HEK293 (cell line): ENCODE measurements around the gene NXN.
A peak's percentile ranks its signal among the peaks of the same experiment; 100 is the strongest.

Source experiments
- KLF9 ChIP-seq: fragments of 450-650 bp; formaldehyde crosslinking; IDR thresholded peaks from 2 replicates; pipeline ENCODE4 v1.5.1; 2016; ENCODE audit warnings: missing biosample characterization, missing genetic modification characterization, low read depth
- RBAK ChIP-seq: fragments of 450-650 bp; formaldehyde crosslinking; IDR thresholded peaks from 2 replicates; pipeline ENCODE4 v1.5.1; 2016; ENCODE audit warnings: missing biosample characterization, missing genetic modification characterization
- ZBTB48 ChIP-seq: fragments of 450-650 bp; formaldehyde crosslinking; IDR thresholded peaks from 2 replicates; pipeline ENCODE4 v1.5.1; 2016; ENCODE audit warnings: missing biosample characterization, missing genetic modification characterization
- ZNF16 ChIP-seq: fragments of 450-650 bp; formaldehyde crosslinking; IDR thresholded peaks from 2 replicates; pipeline ENCODE4 v1.5.1; 2016; ENCODE audit warnings: low read depth, missing biosample characterization, missing genetic modification characterization
- ZNF19 ChIP-seq: fragments of 450-650 bp; formaldehyde crosslinking; IDR thresholded peaks from 2 replicates; pipeline ENCODE4; 2016; ENCODE audit warnings: missing biosample characterization, missing genetic modification characterization, low read depth
- ZNF214 ChIP-seq: fragments of 450-650 bp; formaldehyde crosslinking; IDR thresholded peaks from 2 replicates; pipeline ENCODE4 v1.5.1; 2017; ENCODE audit warnings: missing biosample characterization, mild to moderate bottlenecking, missing genetic modification characterization, borderline replicate concordance
- ZNF239 ChIP-seq: fragments of 450-650 bp; formaldehyde crosslinking; IDR thresholded peaks from 2 replicates; pipeline ENCODE4 v1.5.1; 2016; ENCODE audit warnings: missing biosample characterization, missing genetic modification characterization
- ZNF324 ChIP-seq: fragments of 450-650 bp; formaldehyde crosslinking; IDR thresholded peaks from 2 replicates; pipeline ENCODE4 v1.5.1; 2016; ENCODE audit warnings: missing biosample characterization, missing genetic modification characterization
- ZNF354C ChIP-seq: fragments of 450-650 bp; formaldehyde crosslinking; IDR thresholded peaks from 2 replicates; pipeline ENCODE4 v1.5.1; 2016; ENCODE audit warnings: missing biosample characterization, missing genetic modification characterization, low read depth, borderline replicate concordance
- ZNF501 ChIP-seq: fragments of 450-650 bp; formaldehyde crosslinking; IDR thresholded peaks from 2 replicates; pipeline ENCODE4 v1.5.1; 2016; ENCODE audit warnings: missing biosample characterization, missing genetic modification characterization
- ZNF544 ChIP-seq: fragments of 450-650 bp; formaldehyde crosslinking; IDR thresholded peaks from 2 replicates; pipeline ENCODE4 v1.5.0; 2017; ENCODE audit warnings: missing biosample characterization, missing genetic modification characterization
- ZNF555 ChIP-seq: fragments of 450-650 bp; formaldehyde crosslinking; conservative IDR thresholded peaks from 2 replicates; pipeline ENCODE4 v1.5.1; 2017; ENCODE audit warnings: missing biosample characterization, mild to moderate bottlenecking, missing genetic modification characterization, inconsistent platforms
- ZNF571 ChIP-seq: fragments of 450-650 bp; formaldehyde crosslinking; IDR thresholded peaks from 2 replicates; pipeline ENCODE4 v1.5.0; 2017; ENCODE audit warnings: missing biosample characterization, missing genetic modification characterization
- ZNF600 ChIP-seq: fragments of 450-650 bp; formaldehyde crosslinking; IDR thresholded peaks from 2 replicates; pipeline ENCODE4 v1.5.1; 2016; ENCODE audit warnings: missing biosample characterization, missing genetic modification characterization
- ZNF610 ChIP-seq: fragments of 450-650 bp; formaldehyde crosslinking; IDR thresholded peaks from 2 replicates; pipeline ENCODE4 v1.5.1; 2016; ENCODE audit warnings: missing biosample characterization, missing genetic modification characterization, borderline replicate concordance
- ZNF629 ChIP-seq: fragments of 450-650 bp; formaldehyde crosslinking; IDR thresholded peaks from 2 replicates; pipeline ENCODE4 v1.5.1; 2017; ENCODE audit warnings: missing biosample characterization, missing genetic modification characterization
- ZNF670 ChIP-seq: fragments of 450-650 bp; formaldehyde crosslinking; IDR thresholded peaks from 2 replicates; pipeline ENCODE4 v1.5.1; 2016; ENCODE audit warnings: missing biosample characterization, missing genetic modification characterization, low read depth
- ZNF707 ChIP-seq: fragments of 450-650 bp; formaldehyde crosslinking; IDR thresholded peaks from 2 replicates; pipeline ENCODE4 v1.5.1; 2016; ENCODE audit warnings: missing biosample characterization, missing genetic modification characterization
- ZNF76 ChIP-seq: fragments of 450-650 bp; formaldehyde crosslinking; IDR thresholded peaks from 2 replicates; pipeline ENCODE4; 2016; ENCODE audit warnings: low read depth, missing biosample characterization, missing genetic modification characterization, borderline replicate concordance
- TF ChIP-seq, protein P1 (sequence below): fragments of 450-650 bp; formaldehyde crosslinking; IDR thresholded peaks from 2 replicates; pipeline ENCODE4 v1.5.1; 2017; ENCODE audit warnings: missing biosample characterization, missing genetic modification characterization
- TF ChIP-seq, protein P2 (sequence below): fragments of 450-650 bp; formaldehyde crosslinking; IDR thresholded peaks from 2 replicates; pipeline ENCODE4 v1.5.0; 2017; ENCODE audit warnings: missing biosample characterization, missing genetic modification characterization, borderline replicate concordance
- TF ChIP-seq, protein P3 (sequence below): fragments of 450-650 bp; formaldehyde crosslinking; IDR thresholded peaks from 2 replicates; pipeline ENCODE4 v1.5.1; 2017; ENCODE audit warnings: missing biosample characterization, missing genetic modification characterization
- TF ChIP-seq, protein P4 (sequence below): fragments of 450-650 bp; formaldehyde crosslinking; IDR thresholded peaks from 2 replicates; pipeline ENCODE4 v1.5.1; 2016; ENCODE audit warnings: missing biosample characterization, missing genetic modification characterization
- TF ChIP-seq, protein P5 (sequence below): fragments of 450-650 bp; formaldehyde crosslinking; IDR thresholded peaks from 2 replicates; pipeline ENCODE4 v1.5.1; 2017; ENCODE audit warnings: missing biosample characterization, missing genetic modification characterization
- TF ChIP-seq, protein P6 (sequence below): fragments of 450-650 bp; formaldehyde crosslinking; IDR thresholded peaks from 2 replicates; pipeline ENCODE4; 2016; ENCODE audit warnings: missing biosample characterization, missing genetic modification characterization
- TF ChIP-seq, protein P7 (sequence below): fragments of 450-650 bp; formaldehyde crosslinking; conservative IDR thresholded peaks from 2 replicates; pipeline ENCODE4 v1.5.1; 2016; ENCODE audit warnings: low read depth, missing biosample characterization, missing genetic modification characterization

NXN gene

DNA sequence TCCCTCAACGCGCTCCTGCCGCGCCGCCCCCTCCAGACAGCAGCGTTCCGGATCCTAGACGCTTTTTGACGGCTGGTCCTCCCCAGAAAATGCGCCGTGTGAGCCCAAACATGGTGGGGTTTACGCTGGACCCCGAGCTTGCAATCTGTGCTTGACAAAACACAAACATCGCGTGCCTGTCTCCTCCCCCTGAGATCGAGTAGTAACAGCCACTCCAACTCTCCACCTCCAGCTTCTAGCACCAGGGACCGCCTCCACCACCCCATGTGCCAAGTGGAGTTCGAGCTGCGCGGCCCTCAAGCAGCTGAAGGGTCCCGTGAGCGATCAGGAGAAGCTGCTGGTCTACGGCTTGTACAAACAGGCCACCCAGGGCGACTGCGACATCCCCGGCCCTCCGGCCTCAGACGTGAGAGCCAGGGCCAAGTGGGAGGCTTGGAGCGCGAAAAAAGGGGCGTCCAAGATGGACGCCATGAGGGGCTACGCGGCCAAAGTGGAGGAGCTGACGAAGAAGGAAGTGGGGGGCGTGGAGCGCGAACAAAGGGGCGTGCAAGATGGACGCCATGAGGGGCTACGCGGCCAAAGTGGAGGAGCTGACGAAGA, 226.9 kb downstream of the NXN start (continued):
- TF ChIP-seq, protein P1, sequence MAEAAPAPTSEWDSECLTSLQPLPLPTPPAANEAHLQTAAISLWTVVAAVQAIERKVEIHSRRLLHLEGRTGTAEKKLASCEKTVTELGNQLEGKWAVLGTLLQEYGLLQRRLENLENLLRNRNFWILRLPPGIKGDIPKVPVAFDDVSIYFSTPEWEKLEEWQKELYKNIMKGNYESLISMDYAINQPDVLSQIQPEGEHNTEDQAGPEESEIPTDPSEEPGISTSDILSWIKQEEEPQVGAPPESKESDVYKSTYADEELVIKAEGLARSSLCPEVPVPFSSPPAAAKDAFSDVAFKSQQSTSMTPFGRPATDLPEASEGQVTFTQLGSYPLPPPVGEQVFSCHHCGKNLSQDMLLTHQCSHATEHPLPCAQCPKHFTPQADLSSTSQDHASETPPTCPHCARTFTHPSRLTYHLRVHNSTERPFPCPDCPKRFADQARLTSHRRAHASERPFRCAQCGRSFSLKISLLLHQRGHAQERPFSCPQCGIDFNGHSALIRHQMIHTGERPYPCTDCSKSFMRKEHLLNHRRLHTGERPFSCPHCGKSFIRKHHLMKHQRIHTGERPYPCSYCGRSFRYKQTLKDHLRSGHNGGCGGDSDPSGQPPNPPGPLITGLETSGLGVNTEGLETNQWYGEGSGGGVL (tag by site-specific recombination) = peak; percentile 31; the same call in 1 of the 2 replicates
- TF ChIP-seq, protein P2, sequence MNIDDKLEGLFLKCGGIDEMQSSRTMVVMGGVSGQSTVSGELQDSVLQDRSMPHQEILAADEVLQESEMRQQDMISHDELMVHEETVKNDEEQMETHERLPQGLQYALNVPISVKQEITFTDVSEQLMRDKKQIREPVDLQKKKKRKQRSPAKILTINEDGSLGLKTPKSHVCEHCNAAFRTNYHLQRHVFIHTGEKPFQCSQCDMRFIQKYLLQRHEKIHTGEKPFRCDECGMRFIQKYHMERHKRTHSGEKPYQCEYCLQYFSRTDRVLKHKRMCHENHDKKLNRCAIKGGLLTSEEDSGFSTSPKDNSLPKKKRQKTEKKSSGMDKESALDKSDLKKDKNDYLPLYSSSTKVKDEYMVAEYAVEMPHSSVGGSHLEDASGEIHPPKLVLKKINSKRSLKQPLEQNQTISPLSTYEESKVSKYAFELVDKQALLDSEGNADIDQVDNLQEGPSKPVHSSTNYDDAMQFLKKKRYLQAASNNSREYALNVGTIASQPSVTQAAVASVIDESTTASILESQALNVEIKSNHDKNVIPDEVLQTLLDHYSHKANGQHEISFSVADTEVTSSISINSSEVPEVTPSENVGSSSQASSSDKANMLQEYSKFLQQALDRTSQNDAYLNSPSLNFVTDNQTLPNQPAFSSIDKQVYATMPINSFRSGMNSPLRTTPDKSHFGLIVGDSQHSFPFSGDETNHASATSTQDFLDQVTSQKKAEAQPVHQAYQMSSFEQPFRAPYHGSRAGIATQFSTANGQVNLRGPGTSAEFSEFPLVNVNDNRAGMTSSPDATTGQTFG (tag by site-specific recombination) = no peak
- TF ChIP-seq ZNF629 (tag by site-specific recombination) (0 out of 2 replicates have a peak, but pooled peaks have one; percentile 1), ZNF600 (tag by site-specific recombination) (peak; percentile 44; the same call in 1 of the 2 replicates), RBAK (tag by site-specific recombination) (no peak), ZNF707 (tag by site-specific recombination) (no peak), ZNF19 (tag by site-specific recombination) (no peak), ZNF555 (tag by site-specific recombination) (no peak), ZNF610 (tag by site-specific recombination) (0 out of 2 replicates have a peak, but pooled peaks have one; percentile 2), ZNF16 (tag by site-specific recombination) (no peak), ZNF544 (tag by site-specific recombination) (no peak), ZNF670 (tag by site-specific recombination) (no peak), ZNF239 (no peak), ZNF354C (tag by site-specific recombination) (no peak), ZNF501 (tag by site-specific recombination) (peak; percentile 21), ZBTB48 (tag by site-specific recombination) (0 out of 2 replicates have a peak, but pooled peaks have one; percentile 21), ZNF571 (tag by site-specific recombination) (no peak), ZNF324 (0 out of 2 replicates have a peak, but pooled peaks have one; percentile 0), ZNF76 (tag by site-specific recombination) (no peak), ZNF214 (no peak), KLF9 (no peak)
- TF ChIP-seq, protein P3, sequence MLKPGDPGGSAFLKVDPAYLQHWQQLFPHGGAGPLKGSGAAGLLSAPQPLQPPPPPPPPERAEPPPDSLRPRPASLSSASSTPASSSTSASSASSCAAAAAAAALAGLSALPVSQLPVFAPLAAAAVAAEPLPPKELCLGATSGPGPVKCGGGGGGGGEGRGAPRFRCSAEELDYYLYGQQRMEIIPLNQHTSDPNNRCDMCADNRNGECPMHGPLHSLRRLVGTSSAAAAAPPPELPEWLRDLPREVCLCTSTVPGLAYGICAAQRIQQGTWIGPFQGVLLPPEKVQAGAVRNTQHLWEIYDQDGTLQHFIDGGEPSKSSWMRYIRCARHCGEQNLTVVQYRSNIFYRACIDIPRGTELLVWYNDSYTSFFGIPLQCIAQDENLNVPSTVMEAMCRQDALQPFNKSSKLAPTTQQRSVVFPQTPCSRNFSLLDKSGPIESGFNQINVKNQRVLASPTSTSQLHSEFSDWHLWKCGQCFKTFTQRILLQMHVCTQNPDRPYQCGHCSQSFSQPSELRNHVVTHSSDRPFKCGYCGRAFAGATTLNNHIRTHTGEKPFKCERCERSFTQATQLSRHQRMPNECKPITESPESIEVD (tag by site-specific recombination) = no peak
- TF ChIP-seq, protein P4, sequence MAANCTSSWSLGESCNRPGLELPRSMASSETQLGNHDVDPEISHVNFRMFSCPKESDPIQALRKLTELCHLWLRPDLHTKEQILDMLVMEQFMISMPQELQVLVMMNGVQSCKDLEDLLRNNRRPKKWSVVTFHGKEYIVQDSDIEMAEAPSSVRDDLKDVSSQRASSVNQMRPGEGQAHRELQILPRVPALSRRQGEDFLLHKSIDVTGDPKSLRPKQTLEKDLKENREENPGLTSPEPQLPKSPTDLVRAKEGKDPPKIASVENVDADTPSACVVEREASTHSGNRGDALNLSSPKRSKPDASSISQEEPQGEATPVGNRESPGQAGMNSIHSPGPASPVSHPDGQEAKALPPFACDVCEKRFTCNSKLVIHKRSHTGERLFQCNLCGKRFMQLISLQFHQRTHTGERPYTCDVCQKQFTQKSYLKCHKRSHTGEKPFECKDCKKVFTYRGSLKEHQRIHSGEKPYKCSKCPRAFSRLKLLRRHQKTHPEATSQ (tag by site-specific recombination) = no peak
- TF ChIP-seq, protein P5, sequence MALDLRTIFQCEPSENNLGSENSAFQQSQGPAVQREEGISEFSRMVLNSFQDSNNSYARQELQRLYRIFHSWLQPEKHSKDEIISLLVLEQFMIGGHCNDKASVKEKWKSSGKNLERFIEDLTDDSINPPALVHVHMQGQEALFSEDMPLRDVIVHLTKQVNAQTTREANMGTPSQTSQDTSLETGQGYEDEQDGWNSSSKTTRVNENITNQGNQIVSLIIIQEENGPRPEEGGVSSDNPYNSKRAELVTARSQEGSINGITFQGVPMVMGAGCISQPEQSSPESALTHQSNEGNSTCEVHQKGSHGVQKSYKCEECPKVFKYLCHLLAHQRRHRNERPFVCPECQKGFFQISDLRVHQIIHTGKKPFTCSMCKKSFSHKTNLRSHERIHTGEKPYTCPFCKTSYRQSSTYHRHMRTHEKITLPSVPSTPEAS = no peak
- TF ChIP-seq, protein P6, sequence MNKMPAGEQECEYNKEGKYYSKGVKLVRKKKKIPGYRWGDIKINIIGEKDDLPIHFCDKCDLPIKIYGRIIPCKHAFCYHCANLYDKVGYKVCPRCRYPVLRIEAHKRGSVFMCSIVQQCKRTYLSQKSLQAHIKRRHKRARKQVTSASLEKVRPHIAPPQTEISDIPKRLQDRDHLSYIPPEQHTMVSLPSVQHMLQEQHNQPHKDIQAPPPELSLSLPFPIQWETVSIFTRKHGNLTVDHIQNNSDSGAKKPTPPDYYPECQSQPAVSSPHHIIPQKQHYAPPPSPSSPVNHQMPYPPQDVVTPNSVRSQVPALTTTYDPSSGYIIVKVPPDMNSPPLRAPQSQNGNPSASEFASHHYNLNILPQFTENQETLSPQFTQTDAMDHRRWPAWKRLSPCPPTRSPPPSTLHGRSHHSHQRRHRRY (tag by site-specific recombination) = 0 out of 2 replicates have a peak, but pooled peaks have one; percentile 23
- TF ChIP-seq, protein P7, sequence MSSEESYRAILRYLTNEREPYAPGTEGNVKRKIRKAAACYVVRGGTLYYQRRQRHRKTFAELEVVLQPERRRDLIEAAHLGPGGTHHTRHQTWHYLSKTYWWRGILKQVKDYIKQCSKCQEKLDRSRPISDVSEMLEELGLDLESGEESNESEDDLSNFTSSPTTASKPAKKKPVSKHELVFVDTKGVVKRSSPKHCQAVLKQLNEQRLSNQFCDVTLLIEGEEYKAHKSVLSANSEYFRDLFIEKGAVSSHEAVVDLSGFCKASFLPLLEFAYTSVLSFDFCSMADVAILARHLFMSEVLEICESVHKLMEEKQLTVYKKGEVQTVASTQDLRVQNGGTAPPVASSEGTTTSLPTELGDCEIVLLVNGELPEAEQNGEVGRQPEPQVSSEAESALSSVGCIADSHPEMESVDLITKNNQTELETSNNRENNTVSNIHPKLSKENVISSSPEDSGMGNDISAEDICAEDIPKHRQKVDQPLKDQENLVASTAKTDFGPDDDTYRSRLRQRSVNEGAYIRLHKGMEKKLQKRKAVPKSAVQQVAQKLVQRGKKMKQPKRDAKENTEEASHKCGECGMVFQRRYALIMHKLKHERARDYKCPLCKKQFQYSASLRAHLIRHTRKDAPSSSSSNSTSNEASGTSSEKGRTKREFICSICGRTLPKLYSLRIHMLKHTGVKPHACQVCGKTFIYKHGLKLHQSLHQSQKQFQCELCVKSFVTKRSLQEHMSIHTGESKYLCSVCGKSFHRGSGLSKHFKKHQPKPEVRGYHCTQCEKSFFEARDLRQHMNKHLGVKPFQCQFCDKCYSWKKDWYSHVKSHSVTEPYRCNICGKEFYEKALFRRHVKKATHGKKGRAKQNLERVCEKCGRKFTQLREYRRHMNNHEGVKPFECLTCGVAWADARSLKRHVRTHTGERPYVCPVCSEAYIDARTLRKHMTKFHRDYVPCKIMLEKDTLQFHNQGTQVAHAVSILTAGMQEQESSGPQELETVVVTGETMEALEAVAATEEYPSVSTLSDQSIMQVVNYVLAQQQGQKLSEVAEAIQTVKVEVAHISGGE (tag by site-specific recombination) = peak; percentile 89
